HEK293T (cell line): ENCODE measurements around the gene EVPL.

ENCODE experiments used
- CTCF ChIA-PET: fragments of 350-600 bp; formaldehyde crosslinking; extraction: SDS; loops from one replicate; lab custom pipeline; 2021; ENCODE audit warnings: antibody characterized with exemption, inconsistent platforms; lab: Yijun Ruan, JAX
- POLR2A ChIA-PET: fragments of 350-600 bp; formaldehyde crosslinking; extraction: SDS; loops from one replicate; lab custom pipeline; 2020; ENCODE audit warnings: antibody characterized with exemption, inconsistent platforms; lab: Yijun Ruan, JAX
- DNase-seq: peaks from one replicate; pipeline ENCODE4 v3.0.0; 2012; ENCODE audit warnings: mixed read lengths; ENCODE audit errors: extremely low spot score
- ARNT ChIP-seq: fragments of 450-650 bp; IDR thresholded peaks from 2 replicates; pipeline ENCODE4 v1.6.1; 2017; ENCODE audit warnings: mild to moderate bottlenecking
- BHLHE40 ChIP-seq: fragments of 450-650 bp; IDR thresholded peaks from 2 replicates; pipeline ENCODE4 v1.6.1; 2016; ENCODE audit warnings: mild to moderate bottlenecking, moderate library complexity, borderline replicate concordance
- ELF4 ChIP-seq: fragments of 450-650 bp; IDR thresholded peaks from 2 replicates; pipeline ENCODE4 v1.6.1; 2017; ENCODE audit warnings: antibody characterized with exemption
- FOXA1 ChIP-seq: fragments of 450-650 bp; IDR thresholded peaks from 2 replicates; pipeline ENCODE4 v1.6.1; 2016; ENCODE audit warnings: mild to moderate bottlenecking
- FOXK2 ChIP-seq: fragments of 450-650 bp; IDR thresholded peaks from 2 replicates; pipeline ENCODE4 v1.6.1; 2016; ENCODE audit warnings: mild to moderate bottlenecking
- FOXM1 ChIP-seq: fragments of 450-650 bp; IDR thresholded peaks from 2 replicates; pipeline ENCODE4 v1.6.1; 2017; ENCODE audit warnings: mild to moderate bottlenecking, borderline replicate concordance
- L3MBTL2 ChIP-seq: fragments of 450-650 bp; conservative IDR thresholded peaks from 2 replicates; pipeline ENCODE4 v1.6.1; 2016; ENCODE audit warnings: mild to moderate bottlenecking
- LEF1 ChIP-seq: fragments of 450-650 bp; IDR thresholded peaks from 2 replicates; pipeline ENCODE4 v1.6.1; 2017; ENCODE audit warnings: mild to moderate bottlenecking, borderline replicate concordance
- NFRKB ChIP-seq: fragments of 450-650 bp; IDR thresholded peaks from 2 replicates; pipeline ENCODE4 v1.6.1; 2016; ENCODE audit warnings: mild to moderate bottlenecking, moderate library complexity
- SP1 ChIP-seq: fragments of 450-650 bp; IDR thresholded peaks from 2 replicates; pipeline ENCODE4 v1.6.1; 2017
- SUZ12 ChIP-seq: fragments of 450-650 bp; IDR thresholded peaks from 2 replicates; pipeline ENCODE4 v1.6.1; 2016; ENCODE audit warnings: mild to moderate bottlenecking
- TARDBP ChIP-seq: fragments of 450-650 bp; IDR thresholded peaks from 2 replicates; pipeline ENCODE4 v1.6.1; 2016
- ZNF384 ChIP-seq: fragments of 450-650 bp; IDR thresholded peaks from 2 replicates; pipeline ENCODE4 v1.6.1; 2016

Gene EVPL

GRCh38 chr17:75959839-75960511, 67.1 kb downstream of the EVPL start:
- CTCF ChIA-PET, result no interaction called here
- TF ChIP-seq L3MBTL2 (no peak), FOXK2 (no peak), FOXA1 (no peak), TARDBP (no peak), NFRKB (no peak), ZNF384 (no peak), SP1 (no peak), LEF1 (no peak)
- POLR2A ChIA-PET, result interaction anchor here (1.3 kb wide), 2 partner anchors 13 to 19 kb away, joined by 3 to 4 read pairs; partner anchors contain the start of gene FBF1
- DNase-seq, result no peak

GRCh38 chr17:75959051-75959838, 67.9 kb downstream of the EVPL start:
- TF ChIP-seq BHLHE40, result no peak
- no peak for TF ChIP-seq ELF4
- no peak for TF ChIP-seq FOXA1
- no peak for TF ChIP-seq ZNF384
- TF ChIP-seq ARNT, result no peak
- no peak for TF ChIP-seq SP1
- no peak for TF ChIP-seq TARDBP
- no peak for TF ChIP-seq NFRKB
- TF ChIP-seq SUZ12, result no peak
- no peak for TF ChIP-seq FOXM1
- no peak for DNase-seq
- ChIA-PET CTCF (no interaction called here), POLR2A (interaction anchor here (1.3 kb wide), 2 partner anchors 14 to 18 kb away, joined by 3 to 4 read pairs; partner anchors contain the start of gene FBF1)
